ENCODE measurements around the gene C2CD2. TPM values are rescaled to one million over a fixed set of nuclear protein-coding genes. Genes with fewer than 3 reads are reported as not detected.

C2CD2 gene
- total and polyA plus RNA-seq, 2 of the 8 experiments (the other 6 are each of a cell fraction or from before 2014, with no cell fraction given): 10.4 to 13.0 TPM

- H3K14ac ChIP-seq (ENCODE audit: insufficient read length): no peak overlapping the region
- no peaks in the 10 kb centered on the region for H3K79me2 ChIP-seq (ENCODE audit: control insufficient read depth in 1 of 2, insufficient read depth in 2 of 2, low read length in 2 of 2)
- H2AFZ ChIP-seq (ENCODE audit: low read length): no peak overlapping the region
- POLR2A ChIA-PET (ENCODE audit: partially characterized antibody): interaction anchor here (1.8 kb wide), 1 partner anchor 9 kb away, joined by 5 read pairs; no protein-coding TSS in a partner anchor
- H2BK15ac ChIP-seq (ENCODE audit: low read length): no peak overlapping the region
- no peak overlapping the region for H3K56ac ChIP-seq (replicated peaks; ENCODE audit: insufficient read length, low read depth, low read length)
- no peak overlapping the region for H4K5ac ChIP-seq (ENCODE audit: insufficient read length, low read depth, low read length)
- no peak overlapping the region for H4K8ac ChIP-seq (ENCODE audit: extremely low read depth, insufficient read depth, low read length)
- peaks cover 0 to 11% (median 4%) of the 10 kb centered on the region in 4 experiments; a peak in 4 of 7 replicates for H3K4me1 ChIP-seq (replicated peaks in 1 of 4; ENCODE audit: control insufficient read depth in 3 of 4, insufficient read depth in 4 of 4, low read length in 3 of 4)
- H3K36me3 ChIP-seq (ENCODE audit: control insufficient read depth in 2 of 4, insufficient read depth in 4 of 4, low read length in 3 of 4): no peaks in the 10 kb centered on the region
- no peak overlapping the region for H3K27ac ChIP-seq (ENCODE audit: low read depth, low read length)
- no peak overlapping the region for H2BK12ac ChIP-seq (ENCODE audit: low read depth, low read length)
- CTCF ChIA-PET (ENCODE audit: partially characterized antibody): interaction anchor here (0.6 to 1.3 kb wide), 7 partner anchors 37 to 684 kb away, joined by 3 to 5 read pairs (median 3); no protein-coding TSS in a partner anchor
- no peak overlapping the region for H2BK20ac ChIP-seq (ENCODE audit: low read length)
- no peak overlapping the region for H3K18ac ChIP-seq (ENCODE audit: extremely low read depth, low read length)
- H3K27me3 ChIP-seq (replicated peaks in 1 of 4; ENCODE audit: control insufficient read depth in 3 of 4, extremely low read depth in 1 of 4, insufficient read depth in 3 of 4, low read length in 3 of 4): no peaks in the 10 kb centered on the region
- H3K23me2 ChIP-seq (ENCODE audit: low read depth, low read length): no peaks in the 10 kb centered on the region
- H3K9me3 ChIP-seq (ENCODE audit: insufficient read depth in 2 of 2, low read depth in 1 of 2, low read length in 1 of 2): no peaks in the 10 kb centered on the region
- no peak overlapping the region for H3K23ac ChIP-seq (ENCODE audit: insufficient read length)
- no peaks in the 10 kb centered on the region for H3K79me1 ChIP-seq (ENCODE audit: low read depth, low read length)
- no peak overlapping the region for H3K9ac ChIP-seq (replicated peaks in 1 of 4; ENCODE audit: extremely low read depth in 1 of 4, low read depth in 3 of 4, low read length in 3 of 4)
- FAIRE-seq (no peak), DNase-seq (ENCODE audit: low read depth in 1 of 2, low spot score in 2 of 2) (no peak)
- no peak overlapping the region for H3K4me2 ChIP-seq (ENCODE audit: insufficient read depth in 1 of 2, low read depth in 2 of 2, low read length in 2 of 2)
- 86% methylated on average over 7 of the region's 7 CpGs; no CpG with 5 or more reads in 1 of the 2 experiments for WGBS, 2 experiments (ENCODE audit: extremely low coverage in 1 of 2, insufficient coverage in 1 of 2, insufficient read length in 1 of 2, insufficient replicate concordance in 2 of 2, low coverage in 1 of 2, low lambda C conversion rate in 2 of 2, missing lambda C conversion rate in 1 of 2)
- H2BK5ac ChIP-seq (ENCODE audit: low read depth, low read length): no peak overlapping the region
- no peak overlapping the region for H3K4ac ChIP-seq (replicated peaks; ENCODE audit: insufficient read length, low read depth, low read length)
- H4K20me1 ChIP-seq (replicated peaks in 1 of 2; ENCODE audit: control insufficient read depth in 1 of 2, insufficient read depth in 2 of 2, low read length in 2 of 2): peaks cover 0 to 2% of the 10 kb centered on the region in 2 experiments
- H4K91ac ChIP-seq (replicated peaks; ENCODE audit: insufficient read length, low read length): no peak overlapping the region
- H2AK5ac ChIP-seq (ENCODE audit: low read depth, low read length): no peak overlapping the region
- no peak overlapping the region for H3K4me3 ChIP-seq (ENCODE audit: extremely low read depth in 1 of 4, insufficient read depth in 2 of 4, low read depth in 3 of 4, low read length in 4 of 4)
- H2BK120ac ChIP-seq (replicated peaks; ENCODE audit: low read depth, low read length): no peak overlapping the region
- no peak for TF ChIP-seq BCL11A (IDR thresholded peaks at IDR 0.05; ENCODE audit: low read depth in 2 of 2, low read length in 2 of 2)
- TF ChIP-seq KDM5A (IDR thresholded peaks at IDR 0.05; ENCODE audit: low read length): no peak
- 0 out of 4 replicates have a peak, but pooled peaks of 1 of the 2 experiments have one; percentile 4 for TF ChIP-seq RAD21 (IDR thresholded peaks at IDR 0.05 in 1 of 2, conservative IDR thresholded peaks at IDR 0.05 in 1 of 2; ENCODE audit: low read depth in 2 of 2, low read length in 2 of 2)
- TF ChIP-seq, protein P1, sequence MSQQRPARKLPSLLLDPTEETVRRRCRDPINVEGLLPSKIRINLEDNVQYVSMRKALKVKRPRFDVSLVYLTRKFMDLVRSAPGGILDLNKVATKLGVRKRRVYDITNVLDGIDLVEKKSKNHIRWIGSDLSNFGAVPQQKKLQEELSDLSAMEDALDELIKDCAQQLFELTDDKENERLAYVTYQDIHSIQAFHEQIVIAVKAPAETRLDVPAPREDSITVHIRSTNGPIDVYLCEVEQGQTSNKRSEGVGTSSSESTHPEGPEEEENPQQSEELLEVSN (IDR thresholded peaks at IDR 0.05): no peak
- no peak for TF ChIP-seq POU5F1 (IDR thresholded peaks at IDR 0.05; ENCODE audit: low read depth, low read length)
- no peak for TF ChIP-seq EGR1 (IDR thresholded peaks at IDR 0.05; ENCODE audit: borderline replicate concordance, low read depth, low read length)
These were observed 67.5 kb downstream of the C2CD2 start for GRCh38 chr21:41886328-41886727.
